ENCODE measurements around the gene AGBL1.

- TF ChIP-seq SP1 (IDR thresholded peaks at IDR 0.05) (no peak), RAD21 (IDR thresholded peaks at IDR 0.05) (no peak)
These were observed 59.1 kb downstream of the AGBL1 start for GRCh38 chr15:86138798-86139197.
